NOMO-1 treated with dmso at 0.1 percent for 144 hours (cell line): ENCODE results near the gene ARMC9.
"Not testable (repeated sequence)": the region's sequence is repeated elsewhere in the genome, so short reads cannot be mapped to it uniquely, and the experiment has no call there.

Source experiments
- DNase-seq: peaks from one replicate; lab custom pipeline; 2025; ENCODE audit not compliant: unreplicated experiment; lab: John Stamatoyannopoulos, UW

Gene ARMC9

DNA sequence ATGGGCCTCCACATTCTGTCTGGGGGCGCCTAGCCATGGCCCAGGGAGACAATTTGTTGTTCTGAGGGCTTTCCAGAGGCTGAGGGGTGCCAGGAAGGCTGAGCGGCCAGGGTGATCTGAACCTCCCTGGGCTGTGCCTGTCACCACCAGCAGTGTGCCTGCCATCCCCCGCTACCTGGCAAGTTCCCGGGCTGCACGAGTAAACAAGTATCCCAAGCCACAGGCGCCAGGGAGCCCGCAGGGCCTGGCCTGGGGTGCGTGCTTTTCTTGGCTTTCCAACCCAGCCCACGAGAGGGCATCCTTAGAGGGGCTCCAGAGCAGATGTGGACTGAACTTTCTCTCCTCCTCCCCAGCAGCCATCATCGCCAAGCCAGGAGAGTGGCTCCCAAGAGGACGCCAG is 162.0 kb downstream of the ARMC9 start:
- no peak for DNase-seq

DNA sequence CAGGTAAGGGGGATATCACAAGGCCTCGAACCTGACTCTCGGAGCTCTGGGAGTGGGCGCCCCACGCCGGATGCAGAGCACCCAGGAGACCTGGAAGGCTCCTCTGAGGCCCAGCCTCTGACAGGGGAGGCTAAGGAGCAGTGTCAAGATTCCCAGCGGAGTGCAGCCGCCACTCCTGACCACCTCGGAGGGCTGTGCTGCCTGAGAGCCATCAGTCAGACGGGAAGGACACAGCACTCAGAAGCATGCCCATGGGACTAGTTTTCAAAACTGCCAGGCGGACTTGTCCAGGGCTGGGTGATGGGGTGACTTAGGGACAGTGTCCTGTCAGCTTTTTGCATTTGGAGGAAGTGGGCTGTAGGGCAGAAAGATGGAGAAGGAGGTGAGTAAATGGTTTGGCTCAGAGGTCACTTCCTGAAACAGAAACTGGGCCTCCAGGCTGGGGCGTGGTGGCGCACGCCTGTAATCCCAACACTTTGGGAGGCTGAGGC is 162.5 kb downstream of the ARMC9 start:
- DNase-seq = peak; percentile 48

DNA sequence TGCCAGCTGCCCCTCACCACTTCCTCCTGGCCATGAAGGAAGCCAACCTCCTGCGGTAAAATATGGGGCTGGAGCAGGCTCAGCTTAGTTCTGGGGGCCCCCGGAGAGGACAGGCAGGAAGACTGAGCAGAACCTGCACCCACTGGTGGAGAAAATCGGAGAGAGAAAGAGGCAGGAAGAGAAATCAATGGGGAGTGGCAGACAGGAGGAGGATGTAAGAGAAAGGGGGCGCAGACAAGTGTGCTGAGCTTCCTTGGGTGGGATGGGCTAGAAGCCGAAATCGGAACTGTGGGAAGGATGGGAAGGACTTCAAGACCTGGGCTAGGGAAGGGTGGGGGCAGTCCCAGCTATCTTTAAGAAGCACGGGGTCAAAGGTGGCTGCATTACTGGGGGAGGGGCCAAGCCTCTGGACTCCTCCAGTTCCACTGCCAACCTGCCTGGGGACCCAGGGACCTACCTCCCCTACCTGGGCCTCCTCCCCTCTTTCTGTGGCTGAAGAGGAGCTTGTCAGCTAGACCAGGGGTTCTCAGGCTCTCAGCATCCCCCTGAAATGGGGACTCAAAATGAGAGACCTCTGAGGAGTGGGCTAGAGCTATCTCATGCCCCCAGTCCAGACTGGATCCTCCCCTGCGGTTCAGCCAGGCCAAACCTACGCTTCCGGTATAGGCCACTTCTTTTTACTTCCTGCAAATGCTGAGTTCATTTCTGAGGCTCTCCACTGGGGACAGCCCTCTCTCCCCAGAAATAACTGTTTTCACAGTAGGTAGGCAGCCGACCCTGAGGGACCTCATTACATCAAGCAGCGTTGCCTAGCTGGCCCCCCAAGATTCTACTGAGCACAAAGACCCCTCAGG is 163.5 kb downstream of the ARMC9 start:
- peak; percentile 74 for DNase-seq

DNA sequence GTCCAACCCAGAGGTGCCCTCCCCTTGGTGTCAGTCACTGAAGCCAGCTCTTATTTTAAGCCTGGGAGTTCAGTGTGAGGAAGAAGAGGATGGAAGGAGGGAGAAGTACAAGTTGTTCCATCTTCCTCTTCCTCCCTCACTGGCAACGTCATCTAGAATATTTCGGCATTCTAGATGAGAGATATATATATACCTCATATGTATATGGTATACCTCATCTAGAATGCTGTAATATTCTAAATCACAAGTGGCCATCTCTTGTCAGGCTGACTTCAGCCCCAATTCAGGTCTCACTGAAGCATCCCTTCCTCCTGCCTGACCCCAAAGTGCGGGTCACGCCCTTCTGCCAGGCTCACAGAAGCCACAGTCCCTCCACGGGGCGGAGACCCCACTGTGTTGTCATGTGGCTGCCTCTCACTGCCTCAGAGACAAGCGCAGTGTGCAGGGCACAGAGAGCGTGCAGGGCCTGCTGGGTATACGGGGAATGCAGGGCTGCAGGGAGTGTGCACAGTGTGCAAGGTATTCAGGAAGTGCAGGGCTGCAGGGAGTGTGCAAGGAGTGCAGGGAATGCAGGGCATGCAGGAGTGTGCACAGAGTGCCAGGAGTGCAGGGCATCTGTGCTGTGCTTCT is 164.2 kb downstream of the ARMC9 start:
- no peak for DNase-seq

DNA sequence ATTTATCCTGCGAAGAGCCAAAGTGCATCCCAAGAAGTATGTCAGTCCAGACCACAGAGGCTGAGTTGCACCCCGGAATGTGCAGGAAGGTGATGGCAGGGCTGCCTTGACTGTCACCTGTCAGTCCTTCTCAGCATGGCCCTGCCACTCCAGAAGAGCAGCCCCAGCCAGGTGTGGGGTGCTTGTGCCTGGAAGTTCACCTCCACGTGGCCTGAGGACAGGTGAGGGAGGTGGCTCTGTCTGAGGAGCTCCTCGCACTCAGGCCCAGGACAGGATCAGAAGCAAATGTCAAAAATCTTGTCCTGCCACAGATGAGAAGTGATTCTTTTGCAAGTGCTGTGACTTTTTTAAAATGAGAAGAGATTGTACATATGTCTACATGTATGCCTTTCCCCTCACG is 165.6 kb downstream of the ARMC9 start:
- no peak for DNase-seq

DNA sequence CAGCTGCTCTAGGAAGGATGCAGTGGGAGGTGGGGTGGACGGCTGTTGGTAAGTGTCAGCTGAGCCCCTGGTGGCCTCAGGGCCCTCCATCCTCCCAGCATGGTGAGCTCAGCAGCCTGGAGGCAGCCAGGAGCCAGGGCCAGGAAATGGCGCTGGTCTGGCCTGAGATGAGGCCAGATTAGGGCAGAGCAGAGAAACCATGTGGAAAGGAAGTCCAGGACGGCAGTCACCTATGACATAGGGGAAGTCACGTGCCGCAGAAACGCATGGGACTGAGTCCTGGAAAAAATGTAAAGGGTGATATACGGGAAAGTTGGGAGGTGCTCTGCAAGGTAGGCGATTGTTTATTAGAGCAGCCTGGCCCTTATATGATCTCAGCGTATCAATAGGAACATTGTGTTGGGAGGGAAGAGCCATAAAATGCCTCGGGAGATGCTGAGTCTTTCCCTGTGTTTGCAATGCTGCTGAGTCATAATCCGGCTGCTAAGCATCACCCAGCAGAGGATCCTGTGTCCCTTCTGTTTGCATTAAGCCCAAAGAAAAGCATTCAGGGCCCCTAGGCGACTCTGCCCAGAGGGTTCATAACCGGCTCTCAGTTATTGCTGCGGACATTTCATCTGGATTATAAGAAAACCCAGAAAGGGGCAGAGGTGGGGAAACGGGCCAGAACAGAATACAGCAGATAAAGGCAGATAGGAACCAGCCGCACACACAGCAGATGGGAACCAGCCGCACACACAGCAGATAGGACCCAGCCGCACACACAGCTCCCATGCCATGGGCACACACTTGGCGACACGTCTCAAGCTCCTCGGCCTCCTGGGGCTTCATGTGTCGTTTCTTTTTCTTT is 166.8 kb downstream of the ARMC9 start:
- DNase-seq = no peak

DNA sequence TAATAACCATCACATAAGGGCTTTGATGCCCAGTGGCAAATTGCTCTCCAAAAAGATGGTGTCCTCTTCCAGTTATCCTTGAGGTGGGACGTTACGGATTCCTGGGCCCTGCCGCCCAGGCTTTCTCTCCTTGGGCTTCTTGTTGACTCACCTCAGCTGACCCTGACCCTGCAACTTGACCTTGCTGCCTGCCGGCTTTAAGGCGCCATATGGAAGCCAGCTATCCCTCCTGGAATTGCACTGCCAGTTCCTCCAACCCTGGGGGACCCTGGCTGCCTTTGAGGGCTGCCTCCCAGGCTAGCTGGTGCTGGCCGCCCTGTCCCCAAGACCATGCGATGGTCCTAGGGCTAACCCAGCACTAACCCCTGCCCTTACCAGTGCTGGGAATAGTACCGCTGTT is 168.7 kb downstream of the ARMC9 start:
- DNase-seq = no peak

DNA sequence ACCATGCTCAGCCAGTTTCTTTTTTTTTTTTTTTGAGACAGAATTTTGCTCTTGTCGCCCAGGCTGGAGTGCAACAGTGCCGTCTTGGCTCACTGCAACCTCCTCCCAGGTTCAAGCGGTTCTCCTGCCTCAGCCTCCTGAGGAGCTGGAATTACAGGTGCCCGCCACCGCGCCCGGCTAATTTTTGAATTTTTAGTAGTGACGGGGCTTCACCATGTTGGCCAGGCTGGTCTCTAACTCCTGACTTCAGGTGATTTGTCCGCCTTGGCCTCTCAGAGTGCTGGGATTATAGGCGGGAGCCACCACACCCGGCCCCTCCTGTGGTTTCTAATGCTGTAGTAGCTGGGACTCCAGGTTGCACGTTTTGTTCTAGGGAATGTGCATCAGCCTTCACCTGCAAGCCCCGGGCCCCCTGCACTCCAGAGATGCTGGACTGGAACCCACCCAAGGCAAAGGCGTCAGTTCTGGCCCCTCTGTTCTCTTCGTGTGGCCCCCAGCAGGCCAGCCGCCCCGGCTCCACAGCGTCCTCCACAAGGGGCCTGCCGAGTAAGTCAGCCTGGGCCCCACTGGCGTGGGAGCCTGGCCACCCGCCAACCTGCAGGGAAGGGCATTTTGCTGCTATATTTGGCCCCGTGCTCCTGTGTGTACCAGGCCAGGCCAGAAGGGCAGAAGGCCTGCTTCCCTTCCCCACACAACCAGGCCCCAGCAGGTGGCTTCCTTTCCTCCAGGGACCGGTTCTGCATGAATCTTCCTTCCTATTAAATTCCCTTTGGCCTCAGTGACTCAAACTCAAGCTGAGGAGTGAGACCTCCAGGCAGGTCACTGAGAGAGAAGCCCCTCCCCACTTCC is 171.4 kb downstream of the ARMC9 start:
- no peak for DNase-seq

DNA sequence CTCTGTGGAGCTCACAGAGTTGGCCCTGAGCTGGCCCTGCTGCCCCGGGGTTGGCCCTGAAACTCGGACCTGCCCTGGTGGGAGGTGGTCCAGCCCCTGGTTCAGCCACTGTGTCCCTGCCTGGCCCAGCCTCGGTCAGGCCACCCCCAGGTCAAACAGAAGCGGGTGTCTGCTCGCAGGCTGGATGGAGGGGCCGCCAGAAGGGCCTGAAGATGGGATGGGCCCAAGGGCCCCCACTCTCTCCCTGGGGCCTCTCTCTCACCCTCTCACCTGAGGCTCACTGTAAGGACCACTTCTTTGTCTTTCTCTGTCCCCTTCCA is 172.0 kb downstream of the ARMC9 start:
- no peak for DNase-seq

DNA sequence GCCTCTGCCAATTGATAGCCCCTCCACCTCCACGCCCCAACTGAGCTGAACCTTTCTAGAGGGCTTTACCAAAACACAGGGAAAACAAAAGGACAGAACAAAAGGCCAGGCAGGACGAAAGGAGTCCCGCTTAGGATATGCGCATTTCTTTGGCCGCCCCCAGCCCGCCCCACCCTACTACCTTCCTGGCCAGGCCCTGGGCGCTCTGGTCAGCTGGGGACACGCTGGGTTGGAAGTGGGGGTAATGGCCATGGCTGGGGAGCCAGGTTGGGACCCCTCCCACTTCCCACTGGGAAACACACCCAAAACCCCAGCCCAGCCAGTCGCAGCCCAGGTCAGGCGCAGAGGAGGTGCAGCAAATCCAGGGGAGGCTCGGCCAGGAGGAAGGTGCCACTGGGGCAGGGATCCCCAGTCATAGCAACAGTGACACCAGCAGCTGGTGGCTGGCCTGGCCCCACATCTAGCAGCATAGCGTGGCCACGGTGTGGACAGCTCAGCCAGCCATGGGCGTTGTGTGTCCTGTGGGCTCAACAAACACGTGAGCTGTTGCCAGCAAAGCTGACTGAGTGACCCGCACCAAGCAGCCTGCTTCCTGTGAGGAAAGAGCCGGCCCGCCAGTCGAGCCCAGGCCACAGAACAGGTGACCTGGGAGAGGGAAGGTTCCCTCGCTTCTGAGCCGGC is 172.5 kb downstream of the ARMC9 start:
- no peak for DNase-seq

DNA sequence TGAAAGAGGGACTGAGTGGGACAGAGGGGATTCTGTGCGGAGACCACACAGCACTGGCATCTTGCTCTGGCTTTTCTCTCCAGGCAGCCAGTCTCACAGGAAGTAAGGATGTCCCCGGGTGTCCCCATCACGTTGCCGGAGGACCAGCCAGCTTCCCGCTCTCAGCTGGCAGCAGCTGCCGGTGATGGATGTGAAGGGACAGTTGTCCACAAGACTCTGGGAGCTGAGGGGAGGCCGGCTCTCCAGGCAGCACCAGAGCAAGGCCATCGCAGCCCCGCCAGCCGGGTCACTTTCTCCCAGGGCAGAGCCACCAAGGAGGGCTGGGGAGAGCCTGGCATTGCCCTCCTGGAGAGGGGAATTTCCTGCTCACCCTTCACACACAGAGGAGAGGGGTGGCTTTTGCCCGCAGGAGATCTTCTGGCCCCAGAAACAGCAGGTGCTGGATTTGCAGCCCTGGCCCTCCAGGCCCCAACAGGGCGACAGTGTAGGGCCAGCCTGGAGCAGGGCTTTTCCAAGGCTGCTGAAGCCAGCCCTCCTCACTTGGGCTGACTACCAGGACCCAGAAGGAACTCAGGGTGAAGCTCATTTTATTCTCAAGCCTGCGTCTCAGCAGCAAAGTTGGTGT is 173.1 kb downstream of the ARMC9 start:
- DNase-seq = no peak

DNA sequence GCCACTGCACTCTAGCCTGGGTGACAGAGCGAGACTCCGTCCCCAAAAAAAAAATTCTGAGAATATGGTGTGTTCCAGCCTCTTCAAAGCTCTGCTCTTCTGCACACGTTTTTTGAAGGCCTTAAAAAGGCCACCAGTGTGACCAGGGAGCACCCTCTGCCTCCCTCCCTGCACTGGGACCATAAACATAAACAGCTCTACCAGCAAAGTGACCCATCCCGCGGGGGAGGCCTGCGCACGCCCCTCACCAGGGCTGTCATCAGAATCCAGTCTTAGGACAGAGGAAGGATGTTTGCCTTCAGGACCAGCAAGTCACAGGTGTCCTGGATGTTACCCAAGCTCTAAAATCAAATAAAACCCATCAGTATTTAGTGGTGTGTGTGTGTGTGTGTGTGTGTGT is 173.9 kb downstream of the ARMC9 start:
- DNase-seq = no peak

DNA sequence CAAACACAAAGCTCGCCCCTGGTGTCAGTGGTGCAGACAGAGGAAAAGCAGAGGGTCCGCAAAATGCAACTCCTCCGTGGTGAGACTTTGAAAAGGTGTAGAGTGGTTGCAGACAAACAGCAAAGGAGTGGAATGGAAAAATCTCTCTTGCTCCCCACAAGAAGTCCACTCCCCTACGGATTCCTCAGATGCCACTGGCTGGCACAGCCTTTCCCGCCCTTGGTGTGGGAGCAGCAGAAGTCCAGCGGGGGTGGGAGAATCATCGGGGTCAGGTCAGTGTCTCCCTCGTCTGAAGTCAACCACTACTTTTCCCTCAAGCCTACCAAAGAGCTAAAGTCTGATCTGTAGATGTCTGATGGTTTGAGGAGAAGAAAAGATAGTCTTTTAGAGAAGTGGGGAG is 174.8 kb downstream of the ARMC9 start:
- no peak for DNase-seq

DNA sequence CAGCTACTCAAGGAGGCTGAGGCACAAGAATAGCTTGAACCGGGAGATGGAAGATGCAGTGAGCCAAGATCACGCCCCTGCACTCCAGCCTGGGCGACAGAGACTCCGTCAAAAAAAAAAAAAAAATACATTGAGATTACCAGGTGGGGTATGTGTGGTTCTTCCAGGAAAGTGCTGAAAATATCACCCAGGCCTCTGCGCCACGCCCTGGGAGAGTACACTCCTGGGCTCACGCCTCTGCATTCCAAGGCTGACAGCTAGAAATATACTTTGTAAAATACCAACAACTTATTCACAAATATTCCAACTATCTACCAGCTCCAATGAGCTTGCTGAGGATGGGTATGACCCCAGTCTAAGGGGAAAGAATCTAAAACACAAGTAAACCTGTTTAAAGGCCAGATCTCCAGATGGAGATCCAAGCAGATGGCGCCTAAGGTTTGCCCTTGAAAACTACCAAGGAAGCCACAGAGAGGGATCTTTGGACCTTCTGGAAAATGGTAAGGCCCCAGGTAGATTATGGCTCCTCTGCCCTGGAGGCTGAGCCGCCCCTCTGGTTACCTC is 175.4 kb downstream of the ARMC9 start:
- no peak for DNase-seq

DNA sequence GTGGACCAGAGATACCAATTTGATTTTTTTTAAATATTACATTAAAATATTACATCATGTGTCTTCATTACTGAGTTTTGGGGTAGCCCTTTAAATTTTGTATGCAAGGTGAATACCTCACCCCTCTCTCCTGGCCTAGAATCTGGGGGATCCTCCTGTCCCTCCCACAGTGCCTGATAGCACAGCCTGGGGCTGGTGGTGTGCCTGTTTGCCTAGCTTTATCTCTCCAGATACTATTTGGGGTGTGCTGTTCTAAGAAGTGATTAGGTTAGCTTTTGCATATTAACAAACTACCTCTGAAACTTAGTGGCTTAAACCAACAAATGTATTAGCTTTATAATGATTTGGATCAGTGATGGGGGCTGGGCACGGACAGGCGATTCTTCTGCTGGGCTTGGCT is 176.3 kb downstream of the ARMC9 start:
- DNase-seq = no peak

DNA sequence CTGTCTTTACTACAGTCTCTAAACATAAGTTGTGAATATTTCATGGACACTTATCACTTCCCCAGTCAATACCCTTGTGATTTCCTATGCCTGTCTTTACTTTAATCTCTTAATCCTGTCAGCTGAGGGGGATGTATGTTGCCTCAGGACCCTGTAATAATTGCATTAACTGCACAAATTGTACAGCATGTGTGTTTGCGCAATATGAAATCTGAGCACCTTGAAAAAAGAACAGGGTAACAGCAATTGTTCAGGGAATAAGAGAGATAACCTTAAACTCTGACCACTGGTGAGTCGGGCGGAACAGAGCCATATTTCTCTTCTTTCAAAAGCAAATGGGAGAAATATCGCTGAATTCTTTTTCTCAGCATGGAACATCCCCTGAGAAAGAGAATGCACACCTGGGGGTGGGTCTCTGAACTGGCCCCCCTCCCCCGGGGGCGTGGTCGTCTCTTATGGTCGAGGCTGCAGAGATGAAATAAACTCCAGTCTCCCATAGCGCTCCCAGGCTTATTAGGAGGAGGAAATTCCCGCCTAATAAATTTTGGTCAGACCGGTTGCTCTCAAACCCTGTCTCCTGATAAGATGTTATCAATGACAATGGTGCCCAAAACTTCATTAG is 177.7 kb downstream of the ARMC9 start:
- DNase-seq = not testable (repeated sequence)

DNA sequence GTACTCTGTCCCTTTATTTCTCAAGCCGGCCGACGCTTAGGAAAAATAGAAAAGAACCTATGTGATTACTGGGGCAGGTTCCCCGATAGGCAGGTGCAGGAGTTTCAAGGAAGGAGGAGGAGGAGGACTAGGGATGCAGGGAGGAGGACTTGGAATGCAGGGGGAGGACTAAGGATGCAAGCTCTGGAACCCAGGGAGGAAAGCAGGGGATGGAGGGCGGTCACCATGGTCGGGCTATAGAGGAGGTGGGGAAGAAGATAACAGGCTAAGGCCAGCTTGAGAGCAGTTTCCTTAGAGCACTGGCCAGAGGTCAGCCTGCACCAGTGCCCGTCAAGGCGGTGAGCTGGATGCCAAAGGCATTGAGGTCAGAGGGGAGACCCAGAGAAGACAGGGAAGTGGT is 178.4 kb downstream of the ARMC9 start:
- DNase-seq = no peak

DNA sequence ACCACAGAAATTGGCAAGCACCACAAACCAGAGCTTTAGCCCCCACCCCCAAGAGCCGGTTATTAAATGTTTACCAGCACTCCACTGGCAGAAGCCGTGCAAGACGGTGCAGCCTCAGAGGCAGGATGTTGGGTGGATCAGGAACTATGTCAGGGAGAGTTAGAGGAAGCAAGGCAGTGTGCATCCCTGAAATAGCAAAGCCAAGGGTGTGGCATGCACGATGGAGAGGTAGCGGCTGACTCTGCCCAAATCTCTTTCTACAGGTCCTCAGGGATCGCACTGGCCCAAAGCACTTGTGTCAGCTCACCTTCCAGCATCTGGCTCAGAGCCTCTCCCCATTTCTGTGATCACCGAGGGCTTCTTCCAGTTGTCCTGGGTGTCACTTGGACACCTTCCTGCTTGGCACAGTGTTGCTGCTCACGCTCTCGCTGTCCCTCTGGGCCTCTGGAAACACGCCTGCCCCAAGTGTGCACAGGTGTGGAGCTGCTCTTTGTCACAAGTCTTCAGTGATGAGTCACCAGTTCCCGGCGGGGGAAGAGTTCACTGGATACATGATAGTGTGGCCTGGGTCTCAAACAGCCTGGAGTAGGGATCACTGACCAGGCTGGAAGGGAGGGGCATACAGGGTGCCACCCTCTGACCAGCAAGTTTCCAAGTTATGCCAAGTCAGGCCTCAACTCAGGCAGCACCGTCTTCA is 179.7 kb downstream of the ARMC9 start:
- no peak for DNase-seq
